HepG2 (cell line): Measurements from ENCODE around the gene ARHGAP22. TPM values are rescaled to one million over a fixed set of nuclear protein-coding genes. Genes with fewer than 3 reads are reported as not detected.
"Not testable (repeated sequence)": the region's sequence is repeated elsewhere in the genome, so short reads cannot be mapped to it uniquely, and the experiment has no call there.

Source experiments
- ATAC-seq: fragments of 200-7000 bp; cut with Tn5 transposase; 3 replicates; pipeline ENCODE4 v1.9.1; 2020; ENCODE audit warnings: mild to moderate bottlenecking, moderate library complexity
- BruUV-seq: library from RNA; stranded (reverse); fragments of 400-500 nt; replicated peaks from 2 replicates; lab custom pipeline; 2021; lab: Mats Ljungman, UMichigan
- CTCF ChIA-PET: fragments of 300-600 bp; formaldehyde crosslinking; extraction: SDS; loops from one replicate; lab custom pipeline; 2021; ENCODE audit warnings: low total read pairs, inconsistent platforms, low intra/inter-chr PET ratio; lab: Yijun Ruan, JAX
- POLR2A ChIA-PET: fragments of 350-600 bp; sonication (Branson Sonifier 250); formaldehyde crosslinking; loops from one replicate; lab custom pipeline; 2020; ENCODE audit warnings: antibody characterized with exemption, inconsistent platforms; lab: Yijun Ruan, JAX
- DNase-seq: peaks from one replicate; pipeline ENCODE4 v3.0.0-alpha.2; 2015; ENCODE audit warnings: low spot score
- FAIRE-seq: peaks from 3 replicates; lab custom pipeline; 2011; peaks lifted over from hg19 to GRCh38; lab: Jason Lieb, UNC
- H2AFZ ChIP-seq: one replicate; pipeline ENCODE4 v1.6.1; 2011; ENCODE audit warnings: low read length, inconsistent platforms
- H3K27ac ChIP-seq: fragments of 300-600 bp; 3 replicates; pipeline ENCODE4 v1.8.0; 2011; ENCODE audit warnings: mixed run types, mild to moderate bottlenecking, mixed read lengths, low read length, inconsistent platforms; ENCODE audit not compliant: insufficient read depth; ENCODE audit errors: extremely low read length
- H3K27me3 ChIP-seq, 2 experiments: fragments of 200-600 bp in 1 of 2; 2 replicates in 1 of 2; 3 replicates in 1 of 2; pipeline versions ENCODE4 v1.6.0 to v1.8.0; 2011; ENCODE audit warnings: low read length in 2 of 2, mild to moderate bottlenecking in 2 of 2, moderate library complexity in 2 of 2, inconsistent platforms in 1 of 2; ENCODE audit not compliant: insufficient read depth in 2 of 2, control insufficient read depth in 1 of 2
- H3K36me3 ChIP-seq, 2 experiments: fragments of 200-600 bp in 1 of 2; replicated peaks in 1 of 2; 2 replicates in 1 of 2; 3 replicates in 1 of 2; pipeline versions ENCODE4 v1.5.1 to v1.8.0; 2011; ENCODE audit warnings: low read length in 2 of 2, inconsistent platforms in 1 of 2; ENCODE audit not compliant: insufficient read depth in 2 of 2, control insufficient read depth in 1 of 2
- H3K4me1 ChIP-seq: 2 replicates; pipeline ENCODE4 v1.5.1; 2012; ENCODE audit warnings: low read length, inconsistent platforms; ENCODE audit not compliant: insufficient read depth
- H3K4me2 ChIP-seq: 2 replicates; pipeline ENCODE4 v1.6.0; 2011; ENCODE audit warnings: low read depth, low read length, inconsistent platforms
- H3K4me3 ChIP-seq, 3 experiments: fragments of 200-600 bp in 1 of 3; sonication (generic), shearing (Covaris generic) in 1 of 3; replicated peaks in 1 of 3; 2 replicates each; pipeline ENCODE4 v1.5.1; 2011 to 2016; ENCODE audit warnings: low read length in 3 of 3, inconsistent platforms in 2 of 3, low read depth in 2 of 3, mild to moderate bottlenecking in 2 of 3, control low read depth in 1 of 3, mixed read lengths in 1 of 3; ENCODE audit not compliant: insufficient read depth in 1 of 3
- H3K79me2 ChIP-seq: one replicate; pipeline ENCODE4 v1.6.1; 2011; ENCODE audit warnings: low read length, inconsistent platforms; ENCODE audit not compliant: insufficient read depth
- H3K9ac ChIP-seq: 2 replicates; pipeline ENCODE4 v1.6.0; 2011; ENCODE audit warnings: mild to moderate bottlenecking, low read depth, low read length, inconsistent platforms; ENCODE audit not compliant: insufficient read depth
- H3K9me3 ChIP-seq: 2 replicates; pipeline ENCODE4 v1.5.1; 2012; ENCODE audit warnings: mild to moderate bottlenecking, low read length
- H4K20me1 ChIP-seq: 2 replicates; pipeline ENCODE4 v1.6.0; 2011; ENCODE audit warnings: inconsistent platforms, mild to moderate bottlenecking, low read length, moderate library complexity; ENCODE audit not compliant: insufficient read depth
- FOXO1 ChIP-seq: sonication (generic); formaldehyde crosslinking; IDR thresholded peaks from 2 replicates; pipeline ENCODE4 v1.4.0; 2020; ENCODE audit warnings: missing genetic modification reagents
- GATAD2A ChIP-seq: IDR thresholded peaks from 2 replicates; pipeline ENCODE4 v1.6.1; 2016
- MAFF ChIP-seq: IDR thresholded peaks from 2 replicates; pipeline ENCODE4 v1.6.1; 2011; ENCODE audit warnings: low read depth, low read length, improper control_type of control experiment
- MAFK ChIP-seq, 2 experiments: IDR thresholded peaks in 1 of 2; conservative IDR thresholded peaks in 1 of 2; 2 replicates each; pipeline ENCODE4 v1.6.1; 2011; ENCODE audit warnings: improper control_type of control experiment in 2 of 2, low read length in 2 of 2
- PITX1 ChIP-seq: sonication (generic); formaldehyde crosslinking; IDR thresholded peaks from 2 replicates; pipeline ENCODE4 v1.5.1; 2020; ENCODE audit warnings: mild to moderate bottlenecking, missing genetic modification reagents
- WGBS: methylation state at CpG from one replicate; pipeline ENCODE4 v1.1.6; 2017; ENCODE audit warnings: low lambda C conversion rate; 5-methylcytosine and 5-hydroxymethylcytosine counted together
- in situ Hi-C: cut with HindIII; loops from 2 replicates; pipeline ENCODE4 v1.10.0; 2017; ENCODE audit warnings: low pct_unique_long_range_greater_than_20kb; ENCODE audit not compliant: extremely low pct_ligation_motif_present
- intact Hi-C: fragments of 100-400 bp; cut with micrococcal nuclease; formaldehyde crosslinking; loops from one replicate; pipeline ENCODE4 v1.10.0; 2022; ENCODE audit not compliant: unreplicated experiment
- polyA plus RNA-seq, 8 experiments: library from polyadenylated mRNA; depleted of rRNA in 3 of 8; stranded (reverse) in 7 of 8; unstranded in 1 of 8; fragments of >200 nt; fragmentation: Illumina TruSeq in 4 of 8; extraction: Trizol in 4 of 8; gene quantifications; 2 replicates each; pipeline versions ENCODE4 v1.2.1 to v1.2.3, GENCODE V29; 2011 to 2016; ENCODE audit warnings: low read depth in 4 of 8, missing spikeins in 1 of 8, mixed read lengths in 1 of 8; ENCODE audit not compliant: insufficient read depth in 1 of 8
- total RNA-seq, 5 experiments: library from RNA; depleted of rRNA; stranded (reverse); fragments of >200 nt; fragmentation: Illumina TruSeq; extraction: Trizol; gene quantifications; 2 replicates each; pipeline ENCODE4 v1.2.3, GENCODE V29; 2016; ENCODE audit warnings: low read depth in 1 of 5
- TF ChIP-seq, protein P1 (sequence below): sonication (generic); formaldehyde crosslinking; IDR thresholded peaks from 2 replicates; pipeline ENCODE4 v1.4.0; 2020; ENCODE audit warnings: missing genetic modification reagents

ARHGAP22 gene
- total and polyA plus RNA-seq, 2 of the 13 experiments (the other 11 are each of a cell fraction or from before 2014, with no cell fraction given), result 0.08 to 0.38 TPM

DNA sequence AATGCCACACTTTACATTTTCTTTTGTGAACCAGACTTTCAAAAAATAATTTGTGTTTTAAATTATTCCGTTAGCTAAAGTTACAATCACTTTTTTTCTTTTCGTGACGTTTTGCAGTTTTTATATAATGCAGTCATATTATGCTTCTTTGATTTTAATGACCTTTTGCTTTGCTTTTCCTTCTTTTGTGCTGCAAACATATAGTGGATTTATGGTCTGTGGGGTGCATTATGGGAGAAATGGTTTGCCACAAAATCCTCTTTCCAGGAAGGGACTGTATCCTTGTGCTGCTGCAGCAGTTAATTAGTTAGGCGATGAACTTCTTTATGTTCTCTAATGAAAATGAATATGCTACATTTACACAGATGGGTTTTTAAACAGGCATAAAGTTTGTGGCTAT is 181.0 kb downstream of the ARHGAP22 start:
- H3K27ac ChIP-seq, result no peak overlapping the region
- no peaks in the 10 kb centered on the region for H4K20me1 ChIP-seq
- no peak overlapping the region for H2AFZ ChIP-seq
- no TSS peak for BruUV-seq
- FAIRE-seq (no peak), DNase-seq (no peak), ATAC-seq (no peak)
- no peak overlapping the region for H3K9ac ChIP-seq
- 95% methylated on average over 4 of the region's 4 CpGs for WGBS
- no peak overlapping the region for H3K4me3 ChIP-seq
- intact Hi-C loops, result no loop called here
- H3K79me2 ChIP-seq, result no peaks in the 10 kb centered on the region
- TF ChIP-seq FOXO1 (CRISPR knock-in tag), result no peak
- TF ChIP-seq GATAD2A (CRISPR knock-in tag), result no peak
- H3K9me3 ChIP-seq, result no peaks in the 10 kb centered on the region
- in situ Hi-C loops, result no loop called here
- ChIA-PET POLR2A (no interaction called here), CTCF (no interaction called here)
- no peaks in the 10 kb centered on the region for H3K27me3 ChIP-seq
- peaks cover 0 to 5% of the 10 kb centered on the region in 2 experiments; a peak in 1 of 5 replicates for H3K36me3 ChIP-seq
- H3K4me2 ChIP-seq, result no peak overlapping the region
- H3K4me1 ChIP-seq, result no peaks in the 10 kb centered on the region

DNA sequence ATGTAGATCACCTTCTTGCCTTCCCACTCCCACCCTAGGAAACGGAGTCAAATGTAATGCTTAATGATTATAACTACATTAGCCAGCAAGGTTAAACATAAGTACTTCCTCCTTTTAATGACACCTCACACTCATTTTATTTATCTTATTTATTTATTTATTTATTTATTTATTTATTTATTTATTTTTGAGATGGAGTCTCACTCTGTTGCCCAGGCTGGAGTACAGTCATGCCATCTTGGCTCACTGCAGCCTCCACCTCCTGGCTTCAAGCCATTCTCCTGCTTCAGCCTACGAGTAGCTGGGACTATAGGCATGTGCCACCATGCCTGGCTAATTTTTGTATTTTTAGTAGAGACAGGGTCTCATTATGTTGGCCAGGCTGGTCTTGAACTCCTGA is 183.0 kb downstream of the ARHGAP22 start:
- BruUV-seq, in situ Hi-C loops: not testable (repeated sequence)
- WGBS, result 98% methylated on average over 2 of the region's 2 CpGs

DNA sequence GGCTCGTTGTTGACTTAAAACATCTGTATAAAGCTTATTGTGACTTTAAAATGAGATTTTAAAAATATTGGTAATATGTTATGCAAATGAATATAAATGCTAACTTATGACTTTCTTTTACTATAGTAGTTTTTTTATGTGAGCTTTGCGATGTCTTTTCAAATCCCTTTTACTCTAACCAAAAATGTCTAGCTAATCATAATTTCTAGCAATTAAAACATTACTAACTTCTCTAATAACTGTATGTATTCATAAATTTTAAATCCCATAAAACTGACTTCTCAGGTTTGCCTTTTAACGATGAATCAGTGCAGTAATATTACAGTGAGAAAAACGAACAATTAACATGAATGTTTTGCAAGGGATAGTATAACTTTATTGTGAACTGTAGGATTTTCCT is 185.2 kb downstream of the ARHGAP22 start:
- no peak overlapping the region for H2AFZ ChIP-seq
- no peaks in the 10 kb centered on the region for H3K9me3 ChIP-seq
- DNase-seq (no peak), FAIRE-seq (no peak), ATAC-seq (no peak)
- H3K9ac ChIP-seq, result no peak overlapping the region
- POLR2A ChIA-PET, result no interaction called here
- H3K27me3 ChIP-seq, result no peaks in the 10 kb centered on the region
- H3K4me1 ChIP-seq, result peaks cover 26% of the 10 kb centered on the region
- 89% methylated on average over 4 of the region's 4 CpGs for WGBS
- no peak overlapping the region for H3K27ac ChIP-seq
- in situ Hi-C loops (no loop called here), intact Hi-C loops (loop anchor here (10.0 kb wide), 1 partner anchor 55 kb away; no protein-coding TSS in a partner anchor)
- H3K79me2 ChIP-seq, result no peaks in the 10 kb centered on the region
- no peak overlapping the region for H3K4me2 ChIP-seq
- CTCF ChIA-PET, result no interaction called here
- no peak for TF ChIP-seq PITX1 (CRISPR knock-in tag)
- TF ChIP-seq MAFF, result peak; percentile 32; the same call in 1 of the 2 replicates
- TF ChIP-seq, protein P1, sequence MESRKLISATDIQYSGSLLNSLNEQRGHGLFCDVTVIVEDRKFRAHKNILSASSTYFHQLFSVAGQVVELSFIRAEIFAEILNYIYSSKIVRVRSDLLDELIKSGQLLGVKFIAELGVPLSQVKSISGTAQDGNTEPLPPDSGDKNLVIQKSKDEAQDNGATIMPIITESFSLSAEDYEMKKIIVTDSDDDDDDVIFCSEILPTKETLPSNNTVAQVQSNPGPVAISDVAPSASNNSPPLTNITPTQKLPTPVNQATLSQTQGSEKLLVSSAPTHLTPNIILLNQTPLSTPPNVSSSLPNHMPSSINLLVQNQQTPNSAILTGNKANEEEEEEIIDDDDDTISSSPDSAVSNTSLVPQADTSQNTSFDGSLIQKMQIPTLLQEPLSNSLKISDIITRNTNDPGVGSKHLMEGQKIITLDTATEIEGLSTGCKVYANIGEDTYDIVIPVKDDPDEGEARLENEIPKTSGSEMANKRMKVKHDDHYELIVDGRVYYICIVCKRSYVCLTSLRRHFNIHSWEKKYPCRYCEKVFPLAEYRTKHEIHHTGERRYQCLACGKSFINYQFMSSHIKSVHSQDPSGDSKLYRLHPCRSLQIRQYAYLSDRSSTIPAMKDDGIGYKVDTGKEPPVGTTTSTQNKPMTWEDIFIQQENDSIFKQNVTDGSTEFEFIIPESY (CRISPR knock-in tag), result no peak
- TF ChIP-seq MAFK (conservative IDR thresholded peaks at IDR 0.05 in 1 of 2, IDR thresholded peaks at IDR 0.05 in 1 of 2; ENCODE audit: low read length in 2 of 2), result peak; percentile 17 to 66; a peak in 2 of 4 replicates
- TF ChIP-seq, all 625 proteins: peak for 2
- H3K4me3 ChIP-seq, result no peak overlapping the region
- no TSS peak for BruUV-seq
- H4K20me1 ChIP-seq, result no peaks in the 10 kb centered on the region
- no peaks in the 10 kb centered on the region; a peak in 1 of 5 replicates for H3K36me3 ChIP-seq

More for the DNA sequence above, 183.0 kb downstream of the ARHGAP22 start:
- H3K27ac ChIP-seq, H3K4me2 ChIP-seq, H3K27me3 ChIP-seq, FAIRE-seq, H3K79me2 ChIP-seq, DNase-seq, ATAC-seq, H2AFZ ChIP-seq, intact Hi-C loops, H3K9me3 ChIP-seq, H3K36me3 ChIP-seq, POLR2A ChIA-PET, CTCF ChIA-PET, H4K20me1 ChIP-seq, H3K9ac ChIP-seq, H3K4me3 ChIP-seq: not testable (repeated sequence)
- peaks cover 17% of the 10 kb centered on the region for H3K4me1 ChIP-seq
